ENCODE measurements around the gene PHF19.

Gene PHF19

DNA sequence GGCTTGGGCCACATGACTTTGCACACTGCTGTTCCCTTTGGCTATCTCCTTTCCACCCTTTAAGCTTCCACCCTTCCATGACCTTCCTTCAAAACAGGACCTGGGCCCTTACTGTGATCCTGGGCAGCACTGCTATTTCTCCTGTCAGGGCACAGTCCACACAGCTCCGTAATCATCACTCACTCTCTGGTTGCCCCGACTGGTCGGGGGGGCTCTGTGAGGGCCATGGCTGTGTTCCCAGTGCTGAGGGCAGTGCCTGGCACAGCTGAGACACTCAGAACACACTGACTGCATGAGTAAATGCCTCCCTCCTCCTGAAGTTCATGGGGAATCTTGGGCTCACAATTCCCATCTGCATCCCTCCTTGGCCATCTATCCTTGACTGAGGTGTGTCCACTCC lies 37.4 kb upstream of the PHF19 start:
- H3K4me3 ChIP-seq (ENCODE audit: low read depth, low read length): no peak overlapping the region

DNA sequence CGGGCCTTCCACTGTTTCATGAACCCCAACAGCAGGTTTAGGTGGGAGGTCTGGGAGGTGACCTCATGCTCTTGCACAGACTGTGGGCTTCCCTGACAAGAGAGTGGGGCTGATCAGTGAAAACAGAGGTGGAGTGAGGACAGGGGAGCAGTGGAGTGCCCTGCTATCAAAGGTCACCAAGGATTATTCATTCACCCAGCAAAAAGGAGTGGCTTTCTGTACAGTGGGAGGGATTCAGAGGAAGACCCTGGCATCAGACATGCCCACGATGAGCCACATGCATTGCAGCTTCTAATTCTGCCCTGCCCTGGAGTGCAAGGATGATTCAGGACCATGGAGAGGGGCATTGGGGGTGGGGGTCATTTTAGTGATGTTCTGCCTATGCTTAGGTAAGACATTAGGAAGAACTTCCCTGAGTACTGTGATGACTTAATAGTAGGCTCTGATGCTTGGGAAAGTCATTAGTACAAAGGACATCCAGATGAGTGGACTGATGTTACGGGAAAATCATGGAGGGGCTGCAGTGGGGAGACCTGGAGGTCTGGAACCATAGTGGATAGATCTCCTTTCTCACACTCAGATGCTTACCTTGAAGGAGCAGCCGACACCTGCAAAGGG lies 36.8 kb upstream of the PHF19 start:
- H3K4me3 ChIP-seq (ENCODE audit: low read depth, low read length): no peak overlapping the region

DNA sequence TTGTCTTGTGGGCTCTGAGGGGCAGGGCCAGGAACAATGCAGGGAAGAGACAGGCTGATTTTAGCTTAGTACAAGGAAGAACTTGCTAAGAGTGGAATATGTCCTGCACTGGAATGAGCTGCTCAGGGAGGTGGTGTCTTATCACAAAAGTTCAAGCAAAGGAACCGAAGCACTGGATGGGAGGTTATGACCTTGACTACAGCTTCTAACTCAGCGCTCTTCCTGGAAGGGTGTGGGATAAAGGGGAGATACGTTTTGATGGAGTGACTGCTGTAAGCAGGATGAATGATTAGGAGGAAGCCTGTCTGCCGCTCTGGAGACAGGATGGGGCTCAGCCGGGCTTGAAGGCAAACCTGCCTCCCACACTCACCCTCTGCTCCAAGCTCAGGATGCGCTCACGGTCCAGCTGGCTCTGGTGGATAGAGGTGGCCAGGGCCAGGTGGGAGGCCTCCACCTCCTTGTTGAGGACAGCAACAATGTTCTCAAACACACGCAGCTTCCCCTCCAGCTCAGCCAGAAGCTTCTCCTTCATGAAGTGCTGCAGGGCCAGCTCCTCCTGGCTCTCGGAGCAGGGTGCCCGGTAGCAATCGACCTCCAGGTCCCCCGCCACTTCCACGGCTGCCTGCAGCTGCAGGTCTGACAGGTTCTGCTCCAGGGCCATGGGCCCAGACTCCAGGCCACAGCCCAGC lies 36.1 kb upstream of the PHF19 start:
- H3K4me3 ChIP-seq (ENCODE audit: low read depth, low read length): no peak overlapping the region

DNA sequence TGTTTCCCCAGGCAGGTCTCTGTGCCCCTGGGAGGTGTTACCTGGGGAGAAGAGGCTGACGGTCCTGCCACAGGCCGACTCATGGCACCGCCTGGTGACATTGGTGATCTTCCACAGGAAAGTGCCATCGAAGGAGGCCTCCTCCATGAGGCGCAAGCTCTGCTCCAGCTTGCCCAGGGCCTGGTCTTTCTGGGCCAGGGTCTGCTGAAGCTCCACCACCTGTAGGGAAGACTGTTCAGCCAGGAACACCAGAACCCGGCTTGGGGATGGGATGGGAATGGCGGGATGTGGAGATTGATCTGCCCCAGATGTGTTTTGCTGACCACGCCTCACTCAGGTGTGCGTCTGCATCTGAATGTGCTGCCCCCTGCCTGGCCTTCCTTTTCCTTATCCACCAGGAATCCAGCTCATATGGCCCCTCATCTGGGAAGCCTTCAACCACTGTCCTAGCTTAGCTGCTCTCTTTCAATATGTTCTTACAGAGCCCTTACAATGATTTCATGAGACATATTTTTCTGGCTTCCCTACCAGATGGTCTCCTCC lies 34.4 kb upstream of the PHF19 start:
- H3K4me3 ChIP-seq (ENCODE audit: low read depth, low read length): no peak overlapping the region

DNA sequence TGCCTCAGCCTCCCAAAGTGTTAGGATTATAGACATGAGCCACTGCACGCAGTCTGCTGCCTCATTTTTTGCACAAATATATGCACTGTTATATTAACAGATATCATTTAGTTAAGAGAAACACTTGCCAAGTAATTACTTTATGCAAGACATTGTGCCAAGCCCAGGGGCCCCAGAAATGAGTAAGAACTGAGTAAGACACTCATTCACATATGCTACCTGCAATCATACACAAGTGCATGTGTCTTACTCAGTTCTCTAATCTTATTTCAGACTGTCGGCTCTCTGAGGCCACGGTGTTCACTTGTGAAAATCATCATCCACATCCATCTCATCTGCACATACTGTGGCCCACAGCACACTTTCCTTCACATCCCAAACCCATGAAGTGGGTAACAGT lies 33.7 kb upstream of the PHF19 start:
- no peak overlapping the region for H3K4me3 ChIP-seq (ENCODE audit: low read depth, low read length)

DNA sequence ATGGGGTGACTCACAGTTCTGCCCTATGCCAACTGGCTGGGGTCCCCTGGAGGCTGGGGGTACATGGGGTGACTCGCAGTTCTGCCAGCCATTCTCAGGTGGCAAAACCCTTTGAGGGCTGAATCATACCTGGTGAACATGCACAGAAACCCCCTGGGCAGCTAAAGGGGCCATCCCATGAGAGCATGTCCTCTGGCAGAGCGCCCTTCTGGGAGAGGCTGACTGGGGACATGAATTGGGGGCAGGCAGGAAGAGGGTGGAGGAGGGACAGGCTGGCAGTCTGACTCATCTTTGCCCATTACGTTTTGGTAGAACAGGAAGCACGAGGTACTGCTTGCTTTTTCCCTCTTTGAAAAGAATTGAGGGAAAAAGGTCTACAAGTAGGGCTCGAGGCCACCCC lies 32.9 kb upstream of the PHF19 start:
- no peak overlapping the region for H3K4me3 ChIP-seq (ENCODE audit: low read depth, low read length)

DNA sequence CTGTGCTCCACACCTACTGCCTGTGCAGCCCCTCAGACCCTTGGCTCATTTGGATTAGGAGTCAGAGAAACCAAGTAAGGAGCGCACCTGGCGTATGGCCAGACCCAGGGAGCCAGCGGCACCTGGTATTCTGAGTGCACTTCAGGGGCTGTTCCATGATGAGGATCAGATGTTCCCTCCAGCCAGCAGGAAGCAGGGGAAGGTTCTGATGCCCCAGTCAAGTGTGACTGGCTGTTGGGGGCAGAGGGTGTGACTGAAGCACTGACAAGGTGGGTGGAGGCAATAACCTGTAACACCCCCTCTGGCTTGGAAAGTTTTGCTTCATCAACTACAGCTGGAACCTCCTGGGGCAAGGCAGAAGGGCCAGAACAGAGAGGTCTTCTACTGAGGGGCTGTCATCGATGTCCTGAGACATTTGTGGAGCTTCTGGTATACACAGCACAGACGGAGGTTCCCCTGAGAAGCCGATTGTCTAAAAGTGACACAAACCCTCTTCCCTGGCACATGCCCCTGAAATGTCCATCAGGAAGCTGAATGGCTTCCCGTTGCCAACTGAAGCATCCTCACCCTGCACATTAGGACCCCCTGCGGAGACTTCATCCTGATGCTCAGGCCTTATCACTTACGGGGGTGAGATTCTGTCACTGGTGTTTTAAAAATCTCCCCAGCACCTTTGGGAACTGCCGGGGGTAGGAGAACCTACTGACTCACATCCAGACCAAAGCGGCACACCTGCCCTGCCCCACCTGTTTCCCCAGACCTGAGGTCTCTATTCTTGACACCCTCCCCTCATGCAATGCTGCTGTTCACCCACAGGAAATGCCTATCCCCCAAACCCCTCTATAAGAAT lies 28.6 kb upstream of the PHF19 start:
- H3K4me3 ChIP-seq (ENCODE audit: low read depth, low read length): no peak overlapping the region

DNA sequence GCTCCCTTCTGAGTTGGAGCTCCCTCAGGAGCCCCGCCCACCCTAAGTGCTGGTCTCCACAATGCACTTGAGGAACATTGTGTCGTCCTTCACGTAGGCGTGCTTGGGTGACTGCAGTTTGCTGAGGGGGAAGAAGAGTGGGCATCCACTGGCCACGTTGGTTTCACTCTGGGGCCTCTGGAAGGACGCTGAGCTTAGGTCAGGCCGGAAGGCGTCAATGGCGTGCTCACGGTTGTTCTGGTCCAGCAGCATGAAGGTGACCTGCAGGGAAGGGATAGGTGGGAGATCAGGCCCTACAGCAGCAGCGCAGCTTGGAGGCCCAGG lies 28.0 kb upstream of the PHF19 start:
- H3K4me3 ChIP-seq (ENCODE audit: low read depth, low read length): no peak overlapping the region

DNA sequence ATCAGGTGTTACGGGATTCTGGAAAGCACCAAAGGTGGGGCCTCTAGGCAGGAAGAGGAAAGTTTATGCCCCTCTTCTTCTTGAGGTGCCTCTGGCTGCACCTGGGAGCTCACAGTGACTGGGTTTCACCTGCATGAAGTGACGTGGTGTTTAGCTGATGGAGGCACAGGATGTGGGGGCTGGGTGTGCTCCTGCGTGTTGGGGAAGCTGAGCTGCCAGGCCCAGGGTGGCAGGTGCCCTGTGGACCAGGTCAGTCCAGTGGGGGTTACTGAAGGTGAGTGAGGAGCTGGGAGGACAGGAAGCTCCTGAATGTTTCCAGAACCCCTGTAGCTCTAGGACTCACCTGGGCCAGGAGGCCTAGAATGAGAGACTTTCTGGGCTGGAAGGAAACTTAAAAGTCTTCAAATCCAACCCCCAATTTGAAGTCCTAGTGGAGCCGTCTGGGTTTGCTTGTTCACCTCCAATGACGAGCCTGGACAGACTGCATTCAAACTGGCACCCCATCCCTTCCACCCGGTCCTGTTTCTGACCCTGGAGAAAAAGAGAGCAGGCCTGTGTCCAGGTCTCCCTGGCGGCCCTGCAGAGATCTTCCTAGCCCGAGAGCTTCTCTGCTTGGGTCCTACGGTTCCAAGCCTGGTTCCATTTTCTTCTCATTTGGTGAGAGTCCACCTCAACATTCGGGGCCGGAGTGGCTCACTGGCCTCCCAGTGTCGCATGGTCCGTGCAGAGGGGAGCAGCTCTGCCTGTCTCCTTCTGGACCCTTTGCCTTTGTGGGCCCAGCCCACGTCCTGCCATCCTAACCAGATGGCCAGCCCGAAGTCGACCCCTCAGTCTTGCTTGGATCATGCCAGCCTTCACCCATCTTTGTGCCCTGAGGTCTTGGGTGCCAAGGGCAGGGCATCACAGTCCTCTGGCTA lies 27.3 kb upstream of the PHF19 start:
- no peak overlapping the region for H3K4me3 ChIP-seq (ENCODE audit: low read depth, low read length)

DNA sequence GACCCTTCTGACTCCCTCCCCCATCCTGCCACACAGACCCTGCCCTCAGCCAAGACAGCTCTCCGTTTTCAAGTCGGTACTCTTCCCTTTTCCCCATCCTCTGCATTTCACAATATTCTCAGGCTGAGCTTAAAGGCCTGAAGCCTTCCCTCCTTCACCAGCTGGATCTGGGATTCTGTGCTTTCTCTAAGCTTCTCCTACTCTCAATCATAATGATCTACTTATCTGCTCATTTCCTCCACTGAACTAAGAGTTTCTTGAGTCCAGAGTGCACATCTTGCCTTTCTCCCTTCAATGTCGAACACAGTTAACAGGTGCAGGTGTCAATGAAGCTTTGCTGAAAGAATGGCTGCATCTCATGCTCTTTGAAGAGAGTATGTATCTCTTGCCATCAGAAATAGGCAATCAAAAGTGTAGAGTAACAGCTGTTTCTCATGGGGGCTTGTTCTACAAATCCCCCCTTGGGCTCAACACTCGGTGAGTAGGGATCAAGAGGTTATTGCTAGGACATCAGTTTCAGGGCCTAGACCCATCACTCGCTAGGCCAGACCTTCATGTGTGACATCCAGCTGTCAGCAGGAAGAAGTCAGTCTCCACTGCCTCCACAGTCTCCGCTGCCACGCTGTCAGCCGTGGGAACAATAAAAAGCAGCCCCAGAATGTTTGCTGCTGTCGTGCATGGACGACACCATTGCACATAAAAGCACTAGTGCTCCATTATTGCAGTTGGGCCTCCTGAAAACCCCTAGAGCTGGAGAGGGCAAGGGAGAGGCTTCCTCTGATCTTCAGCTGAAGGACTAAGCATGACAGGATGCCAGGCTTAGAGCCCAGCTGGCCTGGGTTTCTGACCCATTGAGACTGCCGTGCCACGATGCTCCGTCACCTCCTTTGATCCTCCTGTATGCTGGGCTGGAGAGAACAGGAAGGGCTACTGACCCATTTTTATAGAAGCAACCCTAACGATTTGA lies 25.9 kb upstream of the PHF19 start:
- no peak overlapping the region for H3K4me3 ChIP-seq (ENCODE audit: low read depth, low read length)

DNA sequence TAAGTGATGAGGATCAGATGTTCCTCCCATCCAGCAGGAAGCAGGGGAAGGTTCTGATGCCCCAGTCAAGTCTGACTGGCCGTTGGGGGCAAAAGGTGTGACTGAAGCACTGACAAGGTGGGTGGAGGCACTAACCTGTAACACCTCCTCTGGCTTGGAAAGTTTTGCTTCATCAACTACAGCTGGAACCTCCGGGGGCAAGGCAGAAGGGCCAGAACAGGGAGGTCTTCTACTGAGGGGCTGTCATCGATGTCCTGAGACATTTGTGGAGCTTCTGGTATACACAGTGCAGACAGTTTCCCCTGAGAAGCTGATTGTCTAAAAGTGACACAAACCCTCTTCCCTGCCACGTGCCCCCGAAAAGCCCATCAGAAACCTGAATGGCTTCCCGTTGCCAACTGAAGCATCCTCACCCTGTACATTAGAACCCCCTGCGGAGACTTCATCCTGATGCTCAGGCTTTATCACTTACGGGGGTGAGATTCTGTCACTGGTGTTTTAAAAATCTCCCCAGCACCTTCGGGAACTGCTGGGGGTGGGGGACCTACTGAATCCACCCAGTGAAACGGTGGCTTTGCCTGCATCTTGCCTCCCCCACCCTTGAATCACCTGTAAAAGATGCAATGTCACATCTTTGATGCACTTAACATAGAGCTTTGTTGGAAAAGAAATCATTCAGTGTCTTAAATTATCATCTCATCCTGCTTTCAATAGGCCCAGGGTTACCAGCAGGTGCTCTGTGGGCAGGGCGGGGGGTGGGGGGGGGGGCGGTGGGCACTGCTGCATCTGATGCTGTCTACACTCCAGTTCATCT lies 25.0 kb upstream of the PHF19 start:
- no peak overlapping the region for H3K4me3 ChIP-seq (ENCODE audit: low read depth, low read length)

DNA sequence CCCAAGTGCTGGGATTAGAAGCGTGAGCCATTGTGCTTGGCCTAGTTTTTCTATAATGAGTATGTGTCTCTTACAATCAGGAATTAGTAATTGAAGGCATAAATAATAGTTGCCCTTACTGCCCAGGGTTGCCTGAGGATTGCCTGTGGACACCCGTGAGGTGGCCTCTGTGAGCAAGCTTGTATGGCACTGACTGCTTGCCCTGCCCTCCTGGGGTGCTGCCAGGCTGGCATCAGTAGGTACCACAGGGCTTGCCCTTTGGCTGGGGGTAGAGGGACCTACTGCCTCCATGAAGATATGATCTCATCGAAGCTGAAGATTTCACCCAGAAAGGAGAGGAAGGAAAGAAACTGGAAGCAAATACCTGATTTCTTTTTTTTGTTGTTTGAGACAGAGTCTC lies 23.8 kb upstream of the PHF19 start:
- no peak overlapping the region for H3K4me3 ChIP-seq (ENCODE audit: low read depth, low read length)

DNA sequence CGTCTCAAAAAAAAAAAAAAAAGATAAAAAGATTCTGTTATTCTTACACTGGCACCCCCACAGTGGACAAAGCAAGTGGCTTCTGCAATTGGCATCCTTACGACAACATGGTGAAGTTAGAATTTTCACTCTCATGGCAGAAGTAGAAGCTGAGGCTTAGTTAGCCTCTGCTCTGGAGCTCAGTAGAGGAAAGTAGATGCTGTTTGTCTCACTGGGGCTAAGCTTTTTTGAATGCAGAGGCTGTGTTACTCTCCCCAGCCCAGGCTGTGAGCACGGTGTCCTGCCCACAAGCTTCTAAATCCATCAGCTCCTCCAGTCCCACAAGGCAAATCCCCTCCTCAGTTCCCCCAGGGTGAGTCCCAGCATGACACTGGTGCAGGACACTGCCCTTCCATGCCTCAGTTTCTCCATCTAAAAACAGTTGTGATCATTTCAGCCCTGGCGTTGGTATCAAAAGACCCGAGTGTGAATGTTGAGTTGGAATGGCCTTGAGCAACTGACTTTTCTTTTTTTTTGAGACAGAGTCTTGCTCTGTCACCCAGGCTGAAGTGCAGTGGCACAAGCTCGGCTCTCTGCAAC lies 22.6 kb upstream of the PHF19 start:
- H3K4me3 ChIP-seq (ENCODE audit: low read depth, low read length): no peak overlapping the region

DNA sequence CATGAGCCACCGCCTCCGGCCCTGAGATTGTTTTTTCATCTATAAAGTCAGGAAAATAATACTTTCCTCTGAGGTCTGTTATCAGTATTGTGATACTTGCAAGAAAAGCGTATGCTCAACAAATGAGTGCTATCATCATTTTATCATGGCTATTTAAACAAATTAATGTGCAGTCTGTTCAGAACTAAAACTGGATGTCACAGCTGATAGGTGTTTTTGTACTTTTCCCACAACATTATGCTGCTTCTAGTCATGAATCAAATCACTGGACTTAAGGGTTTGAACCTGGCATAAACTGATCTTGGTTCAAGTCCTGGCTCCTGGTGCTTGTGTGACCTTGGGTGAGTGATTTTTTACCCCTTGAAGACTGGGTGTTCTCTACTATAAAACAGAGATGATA lies 21.4 kb upstream of the PHF19 start:
- no peak overlapping the region for H3K4me3 ChIP-seq (ENCODE audit: low read depth, low read length)

DNA sequence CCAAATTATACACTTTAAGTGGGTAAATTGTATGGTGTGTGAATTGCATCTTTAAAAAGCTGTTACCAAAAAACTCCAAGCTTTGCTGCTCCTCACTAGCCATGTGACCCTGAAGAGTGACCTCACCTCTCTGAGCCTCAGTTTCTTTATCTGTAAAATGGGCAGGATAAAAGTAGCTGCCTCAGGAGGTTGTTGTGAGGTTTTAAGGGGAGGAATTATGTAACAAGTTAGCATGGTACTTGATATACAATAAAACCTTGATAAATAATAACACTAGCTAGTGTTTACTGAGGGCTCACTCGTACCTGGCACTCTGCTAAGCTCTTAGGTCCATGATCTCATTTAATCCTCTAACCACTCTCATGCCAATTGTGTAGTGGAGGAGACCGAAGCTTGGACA lies 19.0 kb upstream of the PHF19 start:
- H3K4me3 ChIP-seq (ENCODE audit: low read depth, low read length): no peak overlapping the region

DNA sequence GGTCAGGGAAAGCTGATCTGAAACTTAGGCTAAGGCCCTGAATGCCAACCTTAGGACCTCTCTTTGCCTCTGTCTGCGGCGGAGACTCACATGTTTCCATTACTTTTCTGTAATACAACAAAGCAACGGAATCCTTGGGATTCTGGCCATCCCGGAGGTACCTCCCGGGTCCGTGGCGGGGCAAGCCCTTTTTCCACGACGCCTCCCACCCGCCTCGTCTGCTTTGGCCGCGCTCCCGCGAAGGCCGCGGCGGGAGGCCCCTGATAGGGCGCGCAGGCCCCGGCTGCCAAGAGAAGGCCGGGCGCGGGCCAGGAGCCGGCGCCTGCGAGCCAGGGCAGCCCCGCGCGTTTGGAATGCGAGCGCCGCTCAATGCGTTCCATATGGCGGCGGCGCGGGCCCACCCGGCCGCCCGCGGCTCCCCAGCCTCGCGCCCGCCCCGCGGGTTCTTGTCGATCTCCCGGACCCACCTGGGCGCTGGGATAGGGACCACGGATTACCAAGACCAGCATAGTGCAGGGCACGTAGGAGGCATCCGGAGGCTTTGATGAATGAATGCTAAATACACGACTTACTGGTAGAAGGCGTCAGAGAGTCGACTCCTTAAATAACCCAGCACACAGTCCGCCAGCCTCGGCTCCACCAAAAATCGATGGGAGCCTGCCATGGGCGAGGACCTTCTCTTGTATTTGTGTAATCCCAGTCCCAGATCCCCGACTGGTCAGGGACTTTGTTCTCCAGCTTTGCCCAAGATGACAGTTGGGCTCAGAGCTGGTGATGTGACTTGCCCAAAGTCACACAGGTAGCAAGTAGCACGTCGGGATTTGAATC lies 17.5 kb upstream of the PHF19 start:
- H3K4me3 ChIP-seq (ENCODE audit: low read depth, low read length): peak overlapping the region; percentile 21

DNA sequence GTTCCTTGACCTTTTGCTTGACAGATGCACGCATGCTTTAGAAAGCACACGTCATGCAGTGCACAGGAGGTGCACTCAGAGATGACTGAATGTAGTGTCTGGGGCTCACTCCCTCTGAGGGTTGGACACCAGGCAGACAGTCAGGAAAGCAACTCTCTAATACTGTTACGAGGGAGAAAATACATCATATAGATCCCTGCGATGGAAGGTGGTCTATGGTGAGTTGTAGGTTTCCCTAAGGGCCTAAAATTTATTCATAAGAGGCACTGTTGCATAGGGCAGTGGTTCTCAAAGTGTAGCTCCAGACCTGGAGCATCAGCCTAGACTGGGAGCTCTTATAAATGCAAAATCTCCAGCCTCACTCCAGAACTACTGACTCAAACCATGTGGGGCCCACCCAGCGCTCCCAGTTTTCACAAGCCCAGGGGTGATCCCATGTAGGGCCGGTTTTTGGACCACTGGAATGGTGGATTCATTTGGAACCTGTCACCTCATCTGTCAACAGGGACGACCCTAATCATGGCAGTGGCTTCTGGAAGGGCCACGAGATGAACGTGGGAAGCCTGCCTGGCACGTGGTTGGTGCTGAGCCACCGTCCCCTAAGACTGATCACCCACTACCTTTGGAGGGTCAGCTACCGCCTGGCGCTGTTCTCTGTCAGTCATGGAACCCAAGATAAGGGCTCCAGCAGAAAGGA lies 16.8 kb upstream of the PHF19 start:
- no peak overlapping the region for H3K4me3 ChIP-seq (ENCODE audit: low read depth, low read length)

Measured in iPS-11a (cell line).